Measurements from ENCODE around the gene LTBP3.
A peak's percentile ranks its signal among the peaks of the same experiment; 100 is the strongest.
"Not testable (repeated sequence)": the region's sequence is repeated elsewhere in the genome, so short reads cannot be mapped to it uniquely, and the experiment has no call there.

LTBP3 gene

GRCh38 chr11:65524741-65525545 lies 33.2 kb downstream of the LTBP3 start, which contains the start of gene SCYL1:
Gene SCYL1, plus strand, starts transcription at chr11:65525083. Its CDS starts 71 bp downstream, at chr11:65525154.
- H3K9ac ChIP-seq (ENCODE audit: low read length), result peak within 1 kb of the TSS; percentile 84
- peaks cover 5% of the 10 kb centered on the region for H3K79me2 ChIP-seq (ENCODE audit: control insufficient read depth, insufficient read depth, low read length)
- no peak within 1 kb of the TSS for H4K5ac ChIP-seq (ENCODE audit: low read length)
- H3K4ac ChIP-seq (ENCODE audit: low read depth, low read length), result peak within 1 kb of the TSS; percentile 56
- H3K27me3 ChIP-seq (ENCODE audit: insufficient read depth, low read length, poor library complexity), result no peaks in the 10 kb centered on the region
- WGBS (ENCODE audit: extremely low coverage, insufficient coverage, low lambda C conversion rate), result no CpG with 5 or more reads among the region's 82 CpGs
- H3K79me1 ChIP-seq (ENCODE audit: low read length), result peaks cover 10% of the 10 kb centered on the region
- H4K8ac ChIP-seq (ENCODE audit: low read depth, low read length), result no peak within 1 kb of the TSS
- peak; percentile 77 for DNase-seq
- H3K36me3 ChIP-seq (ENCODE audit: control insufficient read depth, insufficient read depth, low read length), result peaks cover 2% of the 10 kb centered on the region
- no peak within 1 kb of the TSS for H2BK15ac ChIP-seq (replicated peaks; ENCODE audit: low read depth)
- H3K18ac ChIP-seq (ENCODE audit: low read length), result peak within 1 kb of the TSS; percentile 72
- peak within 1 kb of the TSS; percentile 87 for H3K4me3 ChIP-seq (ENCODE audit: low read length)
- peak within 1 kb of the TSS; percentile 35 for H2BK5ac ChIP-seq (ENCODE audit: low read length)
- H3K4me1 ChIP-seq (ENCODE audit: control insufficient read depth, low read depth, low read length), result no peaks in the 10 kb centered on the region
- H2BK120ac ChIP-seq (ENCODE audit: low read depth, low read length), result no peak within 1 kb of the TSS
- H3K27ac ChIP-seq (ENCODE audit: low read depth, low read length), result peak within 1 kb of the TSS; percentile 47
- H3K23ac ChIP-seq (ENCODE audit: low read length), result peak within 1 kb of the TSS; percentile 7
- peak within 1 kb of the TSS; percentile 28 for H2AK5ac ChIP-seq (ENCODE audit: low read length)
- H3K56ac ChIP-seq (ENCODE audit: low read length), result peak within 1 kb of the TSS; percentile 91
- peak within 1 kb of the TSS; percentile 60 for H3K4me2 ChIP-seq (ENCODE audit: low read length)

DNA sequence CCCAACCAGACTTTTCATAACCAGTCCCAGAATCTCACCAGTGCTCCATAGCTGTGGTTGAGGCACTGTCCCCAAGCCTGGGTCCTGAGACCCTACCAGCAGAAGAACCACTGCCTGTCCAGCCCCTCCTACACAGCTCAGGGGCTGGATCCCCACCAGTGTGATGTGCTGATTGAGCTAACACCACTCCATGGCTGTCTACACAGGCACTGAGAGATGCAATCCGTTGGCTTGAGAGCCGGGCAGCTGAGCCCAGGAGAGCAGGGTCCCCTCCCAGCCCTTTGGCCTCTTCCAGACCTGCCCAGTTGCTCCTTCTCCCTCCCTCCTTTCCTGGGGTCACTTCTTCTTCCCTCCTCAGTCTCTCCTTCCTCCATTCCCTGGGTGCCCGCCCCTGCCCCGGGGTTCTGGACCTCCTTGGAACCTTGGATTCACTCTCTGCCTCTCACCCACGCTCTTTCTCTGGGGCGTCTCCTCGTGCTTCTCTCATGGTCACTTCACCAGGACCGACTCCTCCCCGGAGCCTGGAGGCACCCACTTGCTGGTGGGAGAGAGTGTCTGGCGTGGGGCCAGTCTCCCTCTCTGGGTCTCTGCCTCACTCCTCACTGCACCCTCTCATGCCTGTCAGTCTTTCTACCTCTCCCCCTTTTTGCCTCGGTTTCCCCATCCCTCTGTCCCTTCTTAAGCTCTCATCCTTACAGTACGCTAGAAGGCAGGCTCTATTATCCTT lies 34.0 kb downstream of the LTBP3 start:
- Histone ChIP-seq H4K5ac (ENCODE audit: low read length) (no peak overlapping the region), H3K36me3 (ENCODE audit: control insufficient read depth, insufficient read depth, low read length) (peaks cover 2% of the 10 kb centered on the region), H3K27me3 (ENCODE audit: insufficient read depth, low read length, poor library complexity) (no peaks in the 10 kb centered on the region), H3K79me1 (ENCODE audit: low read length) (peaks cover 10% of the 10 kb centered on the region), H4K8ac (ENCODE audit: low read depth, low read length) (no peak overlapping the region), H2AK5ac (ENCODE audit: low read length) (no peak overlapping the region), H2BK120ac (ENCODE audit: low read depth, low read length) (no peak overlapping the region), H3K4me1 (ENCODE audit: control insufficient read depth, low read depth, low read length) (no peaks in the 10 kb centered on the region), H3K4me3 (ENCODE audit: low read length) (no peak overlapping the region), H3K18ac (ENCODE audit: low read length) (no peak overlapping the region), H3K27ac (ENCODE audit: low read depth, low read length) (no peak overlapping the region), H3K23ac (ENCODE audit: low read length) (no peak overlapping the region), H3K4me2 (ENCODE audit: low read length) (peak overlapping the region; percentile 9), H3K79me2 (ENCODE audit: control insufficient read depth, insufficient read depth, low read length) (peaks cover 5% of the 10 kb centered on the region), H3K9ac (ENCODE audit: low read length) (peak overlapping the region; percentile 26), H2BK15ac (replicated peaks; ENCODE audit: low read depth) (no peak overlapping the region), H3K56ac (ENCODE audit: low read length) (peak overlapping the region; percentile 75), H2BK5ac (ENCODE audit: low read length) (no peak overlapping the region), H3K4ac (ENCODE audit: low read depth, low read length) (no peak overlapping the region)
- DNase-seq, result no peak
- no CpG with 5 or more reads among the region's 12 CpGs for WGBS (ENCODE audit: extremely low coverage, insufficient coverage, low lambda C conversion rate)

DNA sequence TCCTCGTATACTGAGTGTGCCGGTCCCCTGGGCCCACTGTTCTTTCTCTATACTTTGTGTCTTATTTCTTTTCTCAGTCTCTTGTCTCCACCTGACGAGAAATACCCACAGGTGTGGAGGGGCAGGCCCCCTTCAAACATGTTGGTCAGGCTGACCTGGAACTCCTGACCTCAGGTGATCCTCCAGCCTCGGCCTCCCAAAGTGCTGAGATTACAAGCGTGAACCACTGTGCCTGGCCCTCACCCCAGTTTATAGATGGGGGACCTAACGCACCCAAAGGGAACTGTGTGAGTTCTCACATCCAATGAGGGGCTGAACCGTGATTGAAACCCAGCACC lies 34.6 kb downstream of the LTBP3 start:
- H3K23ac ChIP-seq (ENCODE audit: low read length); DNase-seq; H2BK120ac ChIP-seq (ENCODE audit: low read depth, low read length); H3K79me2 ChIP-seq (ENCODE audit: control insufficient read depth, insufficient read depth, low read length); H3K36me3 ChIP-seq (ENCODE audit: control insufficient read depth, insufficient read depth, low read length); H4K8ac ChIP-seq (ENCODE audit: low read depth, low read length); H3K4me2 ChIP-seq (ENCODE audit: low read length); H4K5ac ChIP-seq (ENCODE audit: low read length); H3K27ac ChIP-seq (ENCODE audit: low read depth, low read length); H3K79me1 ChIP-seq (ENCODE audit: low read length); H3K56ac ChIP-seq (ENCODE audit: low read length); H3K27me3 ChIP-seq (ENCODE audit: insufficient read depth, low read length, poor library complexity); H2BK15ac ChIP-seq (replicated peaks; ENCODE audit: low read depth); H3K4me3 ChIP-seq (ENCODE audit: low read length); H3K18ac ChIP-seq (ENCODE audit: low read length); H3K9ac ChIP-seq (ENCODE audit: low read length); H3K4ac ChIP-seq (ENCODE audit: low read depth, low read length); H3K4me1 ChIP-seq (ENCODE audit: control insufficient read depth, low read depth, low read length); H2BK5ac ChIP-seq (ENCODE audit: low read length): not testable (repeated sequence)
- no CpG with 5 or more reads among the region's 7 CpGs for WGBS (ENCODE audit: extremely low coverage, insufficient coverage, low lambda C conversion rate)
- peak overlapping the region; percentile 36 for H2AK5ac ChIP-seq (ENCODE audit: low read length)

DNA sequence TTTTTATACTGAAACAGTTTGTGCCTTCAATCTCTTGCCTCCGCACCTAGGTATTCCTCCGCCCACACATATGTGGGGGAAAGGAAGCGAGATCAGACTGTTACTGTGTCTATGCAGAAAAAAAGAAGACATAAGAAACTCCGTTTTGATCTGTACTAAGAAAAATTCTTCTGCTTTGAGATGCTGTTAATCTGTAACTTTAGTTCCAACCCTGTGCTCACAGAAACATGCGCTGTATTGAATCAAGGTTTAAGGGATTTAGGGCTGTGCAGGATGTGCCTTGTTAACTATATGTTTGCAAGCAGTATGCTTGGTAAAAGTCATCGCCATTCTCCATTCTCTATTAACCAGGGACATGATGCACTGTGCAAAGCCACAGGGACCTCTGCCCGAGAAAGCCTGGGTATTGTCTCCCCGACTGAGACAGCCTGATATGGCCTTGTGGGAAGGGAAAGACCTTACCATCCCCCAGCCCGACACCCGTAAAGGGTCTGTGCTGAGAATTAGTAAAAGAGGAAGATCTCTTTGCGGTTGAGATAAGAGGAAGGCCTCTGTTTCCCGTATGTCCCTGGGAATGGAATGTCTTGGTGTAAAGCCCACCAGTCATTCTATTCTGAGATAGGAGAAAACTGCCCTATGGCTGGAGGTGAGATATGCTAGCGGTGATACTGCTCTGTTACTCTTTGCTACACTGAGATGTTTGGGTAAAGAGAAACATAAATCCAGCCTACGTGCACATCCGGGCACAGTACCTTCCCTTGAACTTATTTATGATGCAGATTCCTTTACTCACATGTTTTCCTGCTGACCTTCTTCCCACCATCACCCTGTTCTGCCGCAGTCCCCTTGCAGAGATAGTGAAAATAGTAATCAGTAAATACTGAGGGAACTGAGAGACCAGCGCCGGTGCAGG lies 35.2 kb downstream of the LTBP3 start:
- H3K36me3 ChIP-seq (ENCODE audit: control insufficient read depth, insufficient read depth, low read length); H2BK120ac ChIP-seq (ENCODE audit: low read depth, low read length); H3K4ac ChIP-seq (ENCODE audit: low read depth, low read length); H2AK5ac ChIP-seq (ENCODE audit: low read length); H3K79me1 ChIP-seq (ENCODE audit: low read length); H3K4me3 ChIP-seq (ENCODE audit: low read length); H3K27ac ChIP-seq (ENCODE audit: low read depth, low read length); H3K23ac ChIP-seq (ENCODE audit: low read length); H4K5ac ChIP-seq (ENCODE audit: low read length); H3K9ac ChIP-seq (ENCODE audit: low read length); H3K4me2 ChIP-seq (ENCODE audit: low read length); H2BK15ac ChIP-seq (replicated peaks; ENCODE audit: low read depth); H2BK5ac ChIP-seq (ENCODE audit: low read length); H3K79me2 ChIP-seq (ENCODE audit: control insufficient read depth, insufficient read depth, low read length); H3K27me3 ChIP-seq (ENCODE audit: insufficient read depth, low read length, poor library complexity); H3K4me1 ChIP-seq (ENCODE audit: control insufficient read depth, low read depth, low read length); H4K8ac ChIP-seq (ENCODE audit: low read depth, low read length); H3K18ac ChIP-seq (ENCODE audit: low read length): not testable (repeated sequence)
- peak; percentile 72 for DNase-seq
- no CpG with 5 or more reads among the region's 18 CpGs for WGBS (ENCODE audit: extremely low coverage, insufficient coverage, low lambda C conversion rate)
- peak overlapping the region; percentile 49 for H3K56ac ChIP-seq (ENCODE audit: low read length)

GRCh38 chr11:65521777-65522521 lies 36.2 kb downstream of the LTBP3 start:
- H3K9ac ChIP-seq (ENCODE audit: low read length); H3K4me3 ChIP-seq (ENCODE audit: low read length); H2AK5ac ChIP-seq (ENCODE audit: low read length); H4K5ac ChIP-seq (ENCODE audit: low read length); H2BK120ac ChIP-seq (ENCODE audit: low read depth, low read length); H3K4ac ChIP-seq (ENCODE audit: low read depth, low read length); H4K8ac ChIP-seq (ENCODE audit: low read depth, low read length); H3K56ac ChIP-seq (ENCODE audit: low read length); H3K18ac ChIP-seq (ENCODE audit: low read length); H2BK15ac ChIP-seq (replicated peaks; ENCODE audit: low read depth); H3K79me1 ChIP-seq (ENCODE audit: low read length); H3K27me3 ChIP-seq (ENCODE audit: insufficient read depth, low read length, poor library complexity); H3K23ac ChIP-seq (ENCODE audit: low read length); H3K4me1 ChIP-seq (ENCODE audit: control insufficient read depth, low read depth, low read length); DNase-seq; H3K4me2 ChIP-seq (ENCODE audit: low read length); H2BK5ac ChIP-seq (ENCODE audit: low read length); H3K79me2 ChIP-seq (ENCODE audit: control insufficient read depth, insufficient read depth, low read length); H3K36me3 ChIP-seq (ENCODE audit: control insufficient read depth, insufficient read depth, low read length); H3K27ac ChIP-seq (ENCODE audit: low read depth, low read length): not testable (repeated sequence)
- WGBS (ENCODE audit: extremely low coverage, insufficient coverage, low lambda C conversion rate), result no CpG with 5 or more reads among the region's 20 CpGs

All from mesendoderm (in vitro differentiated cells).